ENCODE results near the gene MIF. TPM values are rescaled to one million over a fixed set of nuclear protein-coding genes. Genes with fewer than 3 reads are reported as not detected.
"Not testable (repeated sequence)": the region's sequence is repeated elsewhere in the genome, so short reads cannot be mapped to it uniquely, and the experiment has no call there.

The MIF gene
- total and polyA plus RNA-seq, 2 experiments from 2014 or later = 335 to 2,233 TPM

DNA sequence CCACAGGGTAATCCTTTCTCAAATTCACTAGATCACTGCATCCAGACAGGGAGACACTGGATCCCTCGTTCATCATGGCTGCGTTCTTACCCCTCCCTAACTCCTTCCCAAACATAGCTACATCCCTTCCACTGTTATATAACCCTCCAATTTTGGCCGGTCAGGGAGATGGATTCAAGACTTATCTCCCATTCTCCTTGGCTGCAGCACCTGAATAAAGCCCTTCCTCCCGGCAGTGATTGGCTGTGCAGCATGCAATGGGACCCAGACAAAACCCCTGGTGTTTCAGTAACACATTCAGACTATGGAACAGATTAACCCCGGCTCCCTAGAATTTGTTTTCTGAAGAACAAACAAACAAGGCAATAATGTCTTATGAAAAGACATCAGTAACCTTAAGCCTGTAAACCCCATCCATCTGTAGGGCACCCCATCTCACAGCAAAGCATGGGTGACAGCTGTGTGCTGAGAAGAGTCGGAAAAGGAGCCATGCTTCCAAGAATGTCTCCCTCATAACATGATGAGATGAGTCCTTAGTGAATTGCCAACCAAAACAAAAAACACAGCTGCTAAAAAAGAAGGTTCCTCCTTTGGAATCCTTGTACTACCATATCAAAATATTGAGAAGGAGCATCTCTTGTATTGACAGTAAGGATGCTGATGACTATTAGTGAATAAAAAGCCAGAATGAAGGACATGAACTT, 5.0 kb downstream of the MIF start:
- no peaks in the 10 kb centered on the region for H3K9me2 ChIP-seq (ENCODE audit: insufficient read depth)
- H3K27me3 ChIP-seq (replicated peaks; ENCODE audit: insufficient read depth) = no peaks in the 10 kb centered on the region
- no peak for TF ChIP-seq EZH2 (IDR thresholded peaks at IDR 0.05; ENCODE audit: insufficient read depth, poor library complexity, severe bottlenecking)
- no peak overlapping the region for H3K9ac ChIP-seq
- H3F3A ChIP-seq (ENCODE audit: insufficient read depth) = peaks cover 22% of the 10 kb centered on the region; the same call in 1 of the 2 replicates
- WGBS, 2 experiments (ENCODE audit: low coverage in 1 of 2, low lambda C conversion rate in 2 of 2, missing lambda C conversion rate in 2 of 2) = 66 to 70% methylated on average over 6 of the region's 6 CpGs
- peaks cover 12% of the 10 kb centered on the region; the same call in 1 of the 2 replicates for H3K36me3 ChIP-seq (ENCODE audit: low read depth)
- no peak overlapping the region for H3K4me3 ChIP-seq
- no peak overlapping the region for H3K27ac ChIP-seq
- H3K4me2 ChIP-seq (ENCODE audit: unreplicated experiment) = no peak overlapping the region
- 0 out of 2 replicates have a peak, but pooled peaks cover 5% of the 10 kb centered on the region for H3K4me1 ChIP-seq (ENCODE audit: insufficient read depth)
- peaks cover 24% of the 10 kb centered on the region for H3K79me2 ChIP-seq (ENCODE audit: insufficient read depth)
- H3K9me3 ChIP-seq (ENCODE audit: low read depth) = no peaks in the 10 kb centered on the region
- no peaks in the 10 kb centered on the region for H4K20me1 ChIP-seq (ENCODE audit: insufficient read depth)
- in situ Hi-C loops (cut with MboI) = no loop called here
- no peak for DNase-seq
- H2AFZ ChIP-seq = no peak overlapping the region

GRCh38 chr22:23900227-23900626, 6.0 kb downstream of the MIF start:
- H3K27me3 ChIP-seq (replicated peaks; ENCODE audit: insufficient read depth); H3K4me1 ChIP-seq (ENCODE audit: insufficient read depth); H3K4me3 ChIP-seq; H3K4me2 ChIP-seq (ENCODE audit: unreplicated experiment); H3K9me3 ChIP-seq (ENCODE audit: low read depth); H4K20me1 ChIP-seq (ENCODE audit: insufficient read depth); H2AFZ ChIP-seq; H3K9me2 ChIP-seq (ENCODE audit: insufficient read depth); in situ Hi-C loops (cut with MboI); H3K27ac ChIP-seq; H3K9ac ChIP-seq; DNase-seq: not testable (repeated sequence)
- Histone ChIP-seq H3K79me2 (ENCODE audit: insufficient read depth) (peaks cover 15% of the 10 kb centered on the region), H3F3A (ENCODE audit: insufficient read depth) (peaks cover 22% of the 10 kb centered on the region; the same call in 1 of the 2 replicates), H3K36me3 (ENCODE audit: low read depth) (peaks cover 12% of the 10 kb centered on the region; the same call in 1 of the 2 replicates)
- WGBS, 2 experiments (ENCODE audit: low coverage in 1 of 2, low lambda C conversion rate in 2 of 2, missing lambda C conversion rate in 2 of 2) = 86 to 88% methylated on average over 4 of the region's 4 CpGs

DNA sequence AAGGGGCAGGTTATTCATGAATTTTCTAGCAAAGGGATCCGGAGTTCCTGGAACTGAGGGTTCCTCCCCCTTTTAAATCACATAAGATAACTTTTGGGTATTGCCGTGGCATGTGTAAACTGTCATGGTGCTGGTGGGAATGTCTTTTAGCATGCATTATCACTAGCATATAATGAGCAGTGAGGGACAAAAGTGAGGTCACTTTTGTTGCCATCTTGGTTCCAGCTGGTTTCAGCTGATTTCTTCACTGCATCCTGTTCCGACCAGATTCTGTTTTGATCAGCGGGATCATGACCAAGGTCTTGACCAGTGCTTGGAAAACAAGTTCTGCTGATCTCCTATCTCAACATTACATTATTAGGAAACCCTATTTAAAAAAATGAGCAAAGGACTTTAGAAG, 7.4 kb downstream of the MIF start:
- in situ Hi-C loops (cut with MboI) = no loop called here
- H3K4me3 ChIP-seq = no peak overlapping the region
- H3K36me3 ChIP-seq (ENCODE audit: low read depth) = peaks cover 3% of the 10 kb centered on the region; the same call in 1 of the 2 replicates
- no peak overlapping the region for H2AFZ ChIP-seq
- no peaks in the 10 kb centered on the region for H3K9me2 ChIP-seq (ENCODE audit: insufficient read depth)
- no peaks in the 10 kb centered on the region for H3K9me3 ChIP-seq (ENCODE audit: low read depth)
- no peak overlapping the region for H3K9ac ChIP-seq
- no peaks in the 10 kb centered on the region for H4K20me1 ChIP-seq (ENCODE audit: insufficient read depth)
- no peaks in the 10 kb centered on the region for H3K4me1 ChIP-seq (ENCODE audit: insufficient read depth)
- no peaks in the 10 kb centered on the region for H3K27me3 ChIP-seq (replicated peaks; ENCODE audit: insufficient read depth)
- H3F3A ChIP-seq (ENCODE audit: insufficient read depth) = peaks cover 22% of the 10 kb centered on the region; the same call in 1 of the 2 replicates
- H3K27ac ChIP-seq = no peak overlapping the region
- no peak overlapping the region for H3K4me2 ChIP-seq (ENCODE audit: unreplicated experiment)
- DNase-seq = no peak
- WGBS, 2 experiments (ENCODE audit: low coverage in 1 of 2, low lambda C conversion rate in 2 of 2, missing lambda C conversion rate in 2 of 2) = 94% methylated on average over 4 of the region's 4 CpGs
- TF ChIP-seq EZH2 (IDR thresholded peaks at IDR 0.05; ENCODE audit: insufficient read depth, poor library complexity, severe bottlenecking) = no peak
- no peak for TF ChIP-seq EZH2phosphoT487 (IDR thresholded peaks at IDR 0.05; ENCODE audit: insufficient read depth, low read depth)
- peaks cover 1% of the 10 kb centered on the region; the same call in 1 of the 2 replicates for H3K79me2 ChIP-seq (ENCODE audit: insufficient read depth)

- H3K4me3 ChIP-seq = no peak overlapping the region
- no peaks in the 10 kb centered on the region for H3K36me3 ChIP-seq (ENCODE audit: low read depth)
- H3K27me3 ChIP-seq (replicated peaks; ENCODE audit: insufficient read depth) = no peaks in the 10 kb centered on the region
- H3K9ac ChIP-seq = no peak overlapping the region
- 85% methylated on average over 8 of the region's 8 CpGs for WGBS, 2 experiments (ENCODE audit: low coverage in 1 of 2, low lambda C conversion rate in 2 of 2, missing lambda C conversion rate in 2 of 2)
- TF ChIP-seq EZH2phosphoT487 (IDR thresholded peaks at IDR 0.05; ENCODE audit: insufficient read depth, low read depth) (no peak), EZH2 (IDR thresholded peaks at IDR 0.05; ENCODE audit: insufficient read depth, poor library complexity, severe bottlenecking) (no peak)
- H3K79me2 ChIP-seq (ENCODE audit: insufficient read depth) = no peaks in the 10 kb centered on the region
- DNase-seq = no peak
- in situ Hi-C loops (cut with MboI) = no loop called here
- no peak overlapping the region for H3K4me2 ChIP-seq (ENCODE audit: unreplicated experiment)
- no peaks in the 10 kb centered on the region for H3K9me3 ChIP-seq (ENCODE audit: low read depth)
- H3F3A ChIP-seq (ENCODE audit: insufficient read depth) = peaks cover 13% of the 10 kb centered on the region; the same call in 1 of the 2 replicates
- H3K9me2 ChIP-seq (ENCODE audit: insufficient read depth) = no peaks in the 10 kb centered on the region
- H3K4me1 ChIP-seq (ENCODE audit: insufficient read depth) = no peaks in the 10 kb centered on the region
- H4K20me1 ChIP-seq (ENCODE audit: insufficient read depth) = no peaks in the 10 kb centered on the region
- H2AFZ ChIP-seq = no peak overlapping the region
- no peak overlapping the region for H3K27ac ChIP-seq
Measured at GRCh38 chr22:23903328-23903971, 9.3 kb downstream of the MIF start.

All from GM23248 (cell line).